Stimulated activated CD8-positive, alpha-beta memory T cell treated with anti-CD3 and anti-CD28 coated beads, Interleukin-12 subunit alpha, Interleukin-12 subunit beta, amount 100 ng/mL, for 1 hour (primary cell): ENCODE data around the gene TIMM29.
"Not testable (repeated sequence)": the region's sequence is repeated elsewhere in the genome, so short reads cannot be mapped to it uniquely, and the experiment has no call there.

ENCODE experiments used
- DNase-seq: peaks from one replicate; pipeline ENCODE4 v3.0.0-alpha.2; 2020; ENCODE audit warnings: low read depth

TIMM29 gene

GRCh38 chr19:10943412-10943811 lies 14.8 kb downstream of the TIMM29 start:
- not testable (repeated sequence) for DNase-seq

- DNase-seq, result no peak
Measured at GRCh38 chr19:10945264-10945663, 16.7 kb downstream of the TIMM29 start.

GRCh38 chr19:10946958-10947657 lies 18.5 kb downstream of the TIMM29 start:
- no peak for DNase-seq

- no peak for DNase-seq
Measured at GRCh38 chr19:10952809-10953208, 24.2 kb downstream of the TIMM29 start.

GRCh38 chr19:10959277-10959968 lies 30.8 kb downstream of the TIMM29 start:
- DNase-seq, result not testable (repeated sequence)

DNA sequence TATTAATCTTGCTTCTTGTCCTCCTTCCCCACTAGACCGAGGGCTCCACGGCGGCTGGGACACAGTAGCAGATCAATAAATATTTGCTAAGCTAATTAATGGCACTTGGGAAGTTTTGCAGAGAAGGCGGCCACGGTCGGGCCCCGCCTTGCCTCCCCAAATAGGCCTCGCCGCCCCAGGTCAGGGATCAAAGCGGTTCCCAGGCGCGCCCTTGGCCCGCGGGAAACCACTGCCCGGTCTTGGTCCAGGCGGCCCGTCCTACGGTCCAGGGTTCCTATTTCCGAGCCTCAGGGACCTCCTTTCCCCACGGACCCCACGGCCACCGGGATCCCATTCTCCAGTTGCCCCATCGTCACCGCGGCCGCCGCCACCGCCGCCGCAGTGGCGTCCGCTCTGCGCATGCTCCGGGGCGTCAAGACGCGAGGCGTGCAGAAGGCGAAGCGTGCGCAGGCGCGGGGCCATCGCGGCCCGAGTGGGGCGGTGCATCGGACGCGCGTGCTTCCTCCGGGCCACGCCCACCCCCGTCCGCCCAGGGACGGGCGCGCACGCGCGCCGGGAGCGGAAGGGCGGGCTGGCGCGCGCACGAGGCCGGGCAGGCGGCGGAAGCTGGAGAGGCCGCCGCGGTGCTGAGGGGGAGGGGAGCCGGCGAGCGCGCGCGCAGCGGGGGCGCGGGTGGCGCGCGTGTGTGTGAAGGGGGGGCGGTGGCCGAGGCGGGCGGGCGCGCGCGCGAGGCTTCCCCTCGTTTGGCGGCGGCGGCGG lies 31.9 kb downstream of the TIMM29 start, which contains the start of gene SMARCA4:
Gene SMARCA4, plus strand, starts transcription at position 717 of the 759 bp plus-strand sequence. CDS start 23,122 bp downstream, outside the sequence.
- DNase-seq, result peak; percentile 98

- no peak for DNase-seq
Measured at GRCh38 chr19:10961073-10961860, 32.7 kb downstream of the TIMM29 start.

GRCh38 chr19:10962863-10963262 lies 34.3 kb downstream of the TIMM29 start:
- no peak for DNase-seq

- DNase-seq, result no peak
Measured at GRCh38 chr19:10963865-10964264, 35.3 kb downstream of the TIMM29 start.

- no peak for DNase-seq
Measured at GRCh38 chr19:10964903-10965302, 36.3 kb downstream of the TIMM29 start.

DNA sequence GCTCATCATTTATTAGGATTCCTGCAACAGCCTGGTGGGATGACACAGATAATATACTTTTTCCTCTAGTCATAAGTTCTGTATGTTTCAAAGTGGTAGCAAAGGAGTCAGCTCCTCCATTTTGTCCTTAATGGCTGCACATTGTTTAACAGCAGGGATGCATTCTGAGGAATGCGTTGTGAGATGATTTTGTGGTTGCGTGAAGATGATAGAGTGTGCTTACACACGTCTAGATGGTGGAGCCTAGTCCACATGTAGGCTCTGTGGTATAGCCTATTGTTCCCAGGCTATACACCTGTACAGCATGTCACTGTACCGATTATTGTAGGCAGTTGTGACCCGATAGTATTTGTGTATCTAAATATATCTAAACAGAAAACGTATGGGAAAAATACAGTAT lies 36.8 kb downstream of the TIMM29 start:
- DNase-seq, result no peak

DNA sequence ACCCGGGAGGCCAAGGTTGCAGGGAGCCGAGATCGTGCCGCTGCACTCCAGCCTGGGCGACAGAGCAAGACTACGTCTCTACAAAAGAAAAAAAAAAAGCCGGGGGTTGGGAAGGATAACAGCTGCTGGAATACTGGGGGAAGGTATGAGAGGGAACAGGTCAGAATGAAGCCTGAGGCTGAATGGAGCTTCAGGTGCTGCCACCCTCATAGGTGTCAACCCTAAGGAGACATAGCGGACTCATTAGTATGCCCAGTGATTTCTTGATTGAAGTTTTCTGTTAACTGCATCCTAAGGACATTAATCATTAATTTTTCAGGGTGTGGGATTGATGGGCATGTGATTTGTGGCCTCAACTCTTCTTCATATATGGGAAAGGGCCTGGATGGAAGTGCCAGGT lies 38.2 kb downstream of the TIMM29 start:
- DNase-seq, result no peak

DNA sequence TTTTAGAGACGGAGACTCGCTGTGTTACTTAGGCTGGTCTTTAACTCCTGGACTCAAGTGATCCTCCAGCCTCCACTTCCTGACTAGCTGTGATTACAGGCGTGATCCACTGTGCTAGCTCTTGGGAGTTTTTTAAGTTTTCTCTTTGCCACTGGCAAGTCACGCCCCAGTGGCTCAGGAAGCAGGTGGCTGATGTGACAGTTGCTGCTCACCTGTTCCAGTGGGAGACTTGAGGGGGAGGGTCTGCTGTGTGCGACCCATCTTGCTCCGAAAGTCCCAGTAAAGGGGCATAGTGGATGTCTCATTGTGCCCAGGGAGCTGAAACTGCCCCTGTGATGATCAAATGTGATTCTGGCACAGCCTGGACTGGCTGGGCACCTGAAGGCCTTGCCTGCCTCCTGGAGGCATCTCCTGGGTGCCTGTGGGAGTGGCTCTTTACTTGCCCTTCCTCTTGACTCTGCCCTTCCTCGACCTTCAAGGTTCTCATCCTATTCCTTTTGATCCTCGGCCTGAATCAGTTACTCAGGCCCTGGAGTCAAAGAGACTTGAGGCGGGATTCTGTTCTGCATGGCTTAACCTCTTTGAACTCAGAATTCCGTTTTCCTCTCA lies 40.0 kb downstream of the TIMM29 start:
- DNase-seq, result no peak

- DNase-seq, result no peak
Measured at GRCh38 chr19:10971107-10971726, 42.6 kb downstream of the TIMM29 start.

- DNase-seq, result no peak
Measured at GRCh38 chr19:10975374-10976130, 46.9 kb downstream of the TIMM29 start.

DNA sequence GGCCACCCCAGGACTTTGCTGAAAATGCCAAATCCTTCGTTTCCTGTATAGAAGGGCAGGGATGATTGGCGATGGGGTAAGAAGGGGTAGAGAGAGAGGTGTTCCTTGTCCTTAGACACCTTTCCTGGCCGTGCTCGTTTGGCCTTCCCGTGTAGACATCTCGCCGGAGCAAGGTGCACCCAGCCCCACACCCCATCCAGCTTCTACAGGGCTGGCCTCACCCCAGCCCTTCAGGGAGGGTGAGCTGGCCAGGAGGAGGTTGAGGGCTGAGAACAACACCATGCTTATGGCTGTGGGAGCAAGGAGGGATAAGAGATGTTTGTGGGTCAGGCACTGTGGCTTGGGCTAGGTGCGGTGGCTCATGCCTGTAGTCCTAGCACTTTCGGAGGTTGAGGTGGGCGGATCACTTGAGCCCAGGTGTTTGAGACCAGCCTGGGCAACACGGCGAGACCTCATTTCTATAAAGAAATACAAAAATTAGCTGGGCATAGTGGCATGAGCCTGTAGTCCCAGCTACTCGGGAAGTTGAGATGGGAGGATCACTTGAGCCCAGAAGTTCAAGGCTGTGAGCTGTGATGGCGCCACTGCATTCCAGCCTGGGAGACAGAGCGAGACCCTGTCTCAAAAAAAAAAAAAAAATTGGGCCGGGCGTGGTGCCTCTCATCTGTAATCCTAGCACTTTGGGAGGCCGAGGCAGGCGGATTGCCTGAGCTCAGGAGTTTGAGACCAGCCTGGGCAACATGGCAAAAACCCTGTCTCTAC lies 47.7 kb downstream of the TIMM29 start:
- DNase-seq, result no peak

DNA sequence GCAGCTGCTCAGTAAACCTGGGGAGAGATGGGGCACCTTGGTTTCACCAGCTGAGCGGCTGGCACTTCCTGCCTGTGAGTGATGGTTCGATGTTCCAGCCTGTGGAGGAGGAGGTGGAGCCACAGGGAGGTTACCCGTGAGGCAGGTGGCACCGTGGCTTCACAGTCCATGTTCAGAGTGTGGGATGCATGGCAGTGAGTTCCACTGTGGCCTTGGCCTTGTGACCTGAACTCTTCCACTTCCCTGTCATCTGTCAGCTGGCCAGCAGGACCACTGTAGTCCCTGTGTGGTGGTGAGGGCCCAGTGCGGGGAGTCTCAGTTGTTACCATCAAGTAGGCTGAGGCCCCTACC lies 49.1 kb downstream of the TIMM29 start:
- DNase-seq, result no peak
